NK-92 (cell line): ENCODE results near the gene DUSP22.

Experiments used
- DNase-seq: peaks from one replicate; lab custom pipeline; 2025; ENCODE audit not compliant: unreplicated experiment; lab: John Stamatoyannopoulos, UW

The DUSP22 gene

GRCh38 chr6:336159-337114 is 44.1 kb downstream of the DUSP22 start:
- no peak for DNase-seq

- DNase-seq, result no peak
These were observed 45.6 kb downstream of the DUSP22 start for GRCh38 chr6:337805-338368.

GRCh38 chr6:338815-339262 is 46.6 kb downstream of the DUSP22 start:
- DNase-seq, result no peak

GRCh38 chr6:339480-339879 is 47.2 kb downstream of the DUSP22 start:
- no peak for DNase-seq

- no peak for DNase-seq
These were observed 48.1 kb downstream of the DUSP22 start for GRCh38 chr6:340186-340955.

- no peak for DNase-seq
These were observed 48.9 kb downstream of the DUSP22 start for GRCh38 chr6:340991-341827.

GRCh38 chr6:341914-342831 is 49.9 kb downstream of the DUSP22 start:
- no peak for DNase-seq

GRCh38 chr6:342832-343179 is 50.5 kb downstream of the DUSP22 start:
- DNase-seq, result no peak

- DNase-seq, result no peak
These were observed 51.1 kb downstream of the DUSP22 start for GRCh38 chr6:343226-343935.

- no peak for DNase-seq
These were observed 51.9 kb downstream of the DUSP22 start for GRCh38 chr6:343960-344815.

GRCh38 chr6:344816-345340 is 52.6 kb downstream of the DUSP22 start:
- no peak for DNase-seq

GRCh38 chr6:345747-346385 is 53.6 kb downstream of the DUSP22 start:
- no peak for DNase-seq

GRCh38 chr6:346386-347030 is 54.2 kb downstream of the DUSP22 start:
- DNase-seq, result no peak

GRCh38 chr6:347232-347631 is 54.9 kb downstream of the DUSP22 start:
- no peak for DNase-seq

GRCh38 chr6:347951-348859 is 55.9 kb downstream of the DUSP22 start:
- no peak for DNase-seq

- DNase-seq, result no peak
These were observed 56.6 kb downstream of the DUSP22 start for GRCh38 chr6:348860-349396.
